HG03135 (cell line): Measurements from ENCODE around the gene KATNAL1.

Experiments used
- ATAC-seq: cut with Tn5 transposase; IDR thresholded peaks from one replicate; pipeline ENCODE4 v1.9.1; 2021; ENCODE audit warnings: mild to moderate bottlenecking, moderate library complexity; ENCODE audit not compliant: unreplicated experiment

Gene KATNAL1

DNA sequence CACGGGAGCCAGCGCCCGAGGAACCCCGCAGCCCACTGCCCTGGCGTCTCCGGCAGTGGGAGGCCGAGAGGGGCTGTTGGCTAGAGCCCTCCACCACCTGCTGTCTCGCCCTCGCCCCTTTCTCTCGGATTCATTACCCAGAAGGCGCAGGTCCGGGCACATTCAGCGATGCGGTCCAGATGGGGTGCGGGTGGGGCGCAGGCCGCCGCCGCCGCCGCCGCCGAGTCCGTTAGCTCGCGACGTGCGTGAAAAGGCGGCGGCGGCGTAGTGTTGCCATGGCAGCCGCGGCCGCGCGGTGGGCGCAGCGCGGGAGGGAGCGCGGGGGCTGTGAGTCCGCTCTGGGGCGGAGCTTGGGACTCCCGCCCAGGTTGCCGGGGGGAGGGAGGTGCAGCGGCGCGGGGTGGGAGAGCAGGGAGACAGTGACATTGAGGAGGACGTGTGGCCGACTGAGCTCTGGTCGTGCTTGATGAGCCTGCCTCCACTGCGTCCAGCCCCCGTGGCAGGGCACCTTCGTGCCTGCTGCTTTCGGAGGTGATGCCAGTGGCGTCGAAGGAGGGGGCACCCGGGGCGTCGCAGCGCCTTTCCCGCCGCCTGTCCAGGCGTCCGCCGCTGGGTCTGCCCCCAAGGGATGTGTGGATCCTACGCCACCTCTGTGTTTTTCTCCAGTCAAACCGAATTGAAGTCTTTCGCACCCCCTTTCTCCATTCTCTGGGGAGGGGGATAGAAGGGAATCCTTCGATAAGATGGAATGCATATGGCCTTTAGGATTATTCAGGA, at the start of gene KATNAL1:
Gene KATNAL1 (minus strand): TSS at position 358 of the 777 bp plus-strand sequence. CDS start 23,774 bp downstream, outside the sequence.
- ATAC-seq = peak; percentile 59

DNA sequence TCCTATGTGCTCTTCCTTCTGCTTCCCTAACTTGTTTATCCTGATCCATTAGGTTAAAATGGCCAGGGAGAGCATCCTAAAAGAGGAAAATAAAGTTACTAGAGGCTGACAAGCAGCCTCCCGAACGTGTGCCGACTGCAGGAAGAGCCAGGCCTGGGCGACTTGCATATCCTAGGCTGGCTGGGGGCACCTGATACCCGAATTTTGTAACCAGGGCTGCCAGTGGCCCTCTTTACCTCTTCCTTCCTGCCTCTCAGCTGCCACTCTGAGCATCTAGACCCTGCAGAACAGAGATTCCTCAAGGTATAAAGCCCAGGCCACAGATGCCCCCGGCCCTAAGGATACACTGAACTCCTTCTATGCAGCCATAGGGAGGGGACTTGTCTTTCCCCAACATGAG, 48.5 kb upstream of the KATNAL1 start:
- ATAC-seq = no peak

DNA sequence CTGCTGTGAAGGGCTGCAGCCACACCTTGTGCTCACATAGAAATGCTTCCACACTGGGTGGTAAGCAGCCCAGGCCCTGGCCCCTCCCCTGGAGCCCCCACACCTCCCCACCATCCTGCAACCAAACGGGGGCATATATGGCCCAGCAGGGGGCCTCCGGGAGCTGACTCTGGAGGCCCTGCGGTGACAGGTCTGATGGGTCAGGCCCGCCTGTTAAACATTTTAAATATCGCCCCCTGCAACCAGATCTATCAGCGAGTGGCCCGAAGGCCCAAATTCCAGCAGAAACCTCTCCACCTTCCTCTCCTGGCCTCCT, 48.0 kb upstream of the KATNAL1 start:
- ATAC-seq = no peak

DNA sequence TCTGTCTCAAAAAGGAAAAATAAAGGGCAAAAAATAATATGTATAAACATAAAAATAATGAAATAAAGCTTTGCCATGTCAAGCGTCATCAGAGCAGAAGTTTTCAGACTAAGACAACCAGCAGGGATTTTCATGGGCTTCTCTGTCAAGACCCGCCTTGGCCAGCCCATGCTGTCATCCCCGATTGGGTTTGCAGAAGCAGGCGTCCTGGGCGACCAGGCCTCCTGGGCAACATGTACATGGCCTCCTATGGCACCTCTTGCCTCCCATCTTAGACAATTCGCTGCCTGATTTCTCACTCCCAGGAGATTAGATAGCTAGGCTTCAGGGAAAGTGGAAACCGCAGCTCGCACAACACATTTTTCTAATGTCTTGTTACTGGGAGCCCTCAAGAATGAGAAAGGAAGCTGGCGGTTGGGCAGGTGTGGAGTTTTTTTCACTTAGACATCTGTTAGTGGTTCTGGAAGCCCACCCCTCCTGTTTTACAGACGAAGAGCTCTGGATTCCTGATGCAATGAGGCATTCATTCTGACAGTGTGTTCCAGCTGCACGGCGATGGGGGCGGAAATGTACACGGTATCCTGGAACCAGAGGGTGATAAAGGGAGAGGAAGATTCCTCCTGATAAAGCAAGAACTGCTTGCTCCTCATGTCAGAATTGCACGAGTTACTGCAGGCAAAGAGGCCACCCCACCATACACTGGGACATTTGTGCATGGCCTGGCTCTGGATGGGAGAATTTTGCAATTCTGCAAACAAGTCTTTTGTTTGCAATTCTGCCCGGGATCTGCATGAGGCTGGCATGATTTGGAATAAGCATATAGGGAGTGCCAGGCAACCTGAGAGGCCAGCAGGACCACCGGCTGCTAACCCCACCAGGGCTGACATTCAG, 47.4 kb upstream of the KATNAL1 start:
- no peak for ATAC-seq

DNA sequence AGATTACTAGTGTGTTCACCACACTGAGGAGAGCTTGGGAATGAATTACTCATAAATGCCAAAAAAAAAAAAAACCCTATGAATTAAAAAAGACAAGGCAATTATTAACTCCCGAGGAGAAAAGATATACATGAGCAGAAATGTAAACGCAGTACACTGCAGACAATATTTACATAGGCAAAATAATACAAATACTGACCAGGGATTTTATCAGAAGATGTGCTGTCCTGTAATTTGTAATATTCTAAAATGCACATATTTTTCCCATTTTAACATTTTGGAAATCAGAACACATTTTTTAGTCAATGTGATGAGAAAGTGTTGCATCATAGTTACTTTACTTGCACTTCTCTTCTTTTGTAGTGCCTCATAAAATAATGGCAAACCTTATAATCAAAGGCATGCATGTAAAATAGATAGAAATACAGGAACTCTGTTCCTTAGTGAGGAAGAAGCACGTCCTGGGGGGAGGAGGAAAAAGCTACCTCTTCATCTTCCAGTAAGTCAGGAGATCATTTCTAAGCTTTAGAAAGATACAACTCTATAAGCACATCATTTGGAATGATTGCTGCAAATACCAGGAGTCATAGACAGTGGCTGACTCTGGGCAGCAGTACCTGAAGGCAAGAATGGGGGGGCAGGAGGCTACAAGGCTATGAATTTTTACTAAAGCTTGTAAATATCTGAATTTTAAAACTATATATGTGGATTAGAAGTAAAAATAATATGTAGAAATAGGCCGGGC, 46.3 kb upstream of the KATNAL1 start:
- no peak for ATAC-seq

DNA sequence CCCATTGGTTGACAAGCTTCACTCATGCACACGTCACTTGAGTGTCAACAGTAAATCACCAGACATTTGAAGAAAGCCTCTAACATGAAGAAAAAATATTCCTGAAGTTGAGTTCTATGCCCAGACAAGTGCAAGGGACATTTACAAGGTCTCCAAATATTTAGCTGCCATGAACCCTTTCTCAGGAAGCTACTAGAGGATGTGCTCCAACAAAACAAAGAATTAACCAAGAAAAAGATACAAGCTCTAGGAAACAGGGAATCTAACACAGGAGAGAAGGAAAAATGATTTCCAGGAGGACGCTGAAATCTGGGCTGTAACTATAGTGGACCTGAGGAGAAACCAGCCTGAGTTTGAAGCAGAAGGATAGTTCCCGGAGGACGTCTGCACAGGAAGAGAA, 45.7 kb upstream of the KATNAL1 start:
- no peak for ATAC-seq

DNA sequence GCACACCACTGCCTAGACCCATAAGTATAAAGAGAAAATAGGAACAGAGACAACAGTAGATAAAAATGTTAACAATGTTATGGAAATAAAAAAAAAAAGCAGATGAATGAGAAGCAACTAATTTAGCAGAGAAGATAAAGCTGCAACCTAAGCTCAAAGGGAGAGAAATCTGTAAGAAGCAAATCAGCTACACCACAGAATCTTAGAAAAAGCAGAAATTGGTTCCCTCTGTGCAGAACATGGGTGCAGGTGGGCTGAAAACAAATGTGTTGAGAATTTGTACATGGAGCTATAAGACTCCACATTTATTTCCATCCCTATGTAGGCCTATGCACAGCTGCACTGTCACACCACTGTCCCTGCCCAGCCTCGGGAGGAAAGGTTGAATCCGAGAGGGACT, 44.8 kb upstream of the KATNAL1 start:
- ATAC-seq = no peak

DNA sequence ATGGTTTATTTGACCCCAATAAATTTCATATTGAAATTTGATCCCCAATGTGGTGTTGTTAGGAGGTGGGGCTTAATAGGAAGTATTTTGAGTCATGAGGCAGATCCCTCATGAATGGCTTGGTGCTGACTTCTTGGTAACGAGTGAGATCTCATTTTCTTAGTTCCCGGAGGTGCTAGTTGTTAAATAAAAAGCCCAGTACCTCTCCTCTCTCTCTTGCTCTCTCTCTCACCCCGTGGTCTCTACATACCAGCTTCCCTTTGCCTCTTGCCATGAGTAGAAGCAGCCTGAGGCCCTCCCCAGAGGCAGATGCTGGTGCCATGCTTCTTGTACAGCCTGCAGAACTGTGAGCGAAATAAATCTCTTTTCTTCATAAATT, 39.4 kb upstream of the KATNAL1 start:
- ATAC-seq = peak; percentile 17

DNA sequence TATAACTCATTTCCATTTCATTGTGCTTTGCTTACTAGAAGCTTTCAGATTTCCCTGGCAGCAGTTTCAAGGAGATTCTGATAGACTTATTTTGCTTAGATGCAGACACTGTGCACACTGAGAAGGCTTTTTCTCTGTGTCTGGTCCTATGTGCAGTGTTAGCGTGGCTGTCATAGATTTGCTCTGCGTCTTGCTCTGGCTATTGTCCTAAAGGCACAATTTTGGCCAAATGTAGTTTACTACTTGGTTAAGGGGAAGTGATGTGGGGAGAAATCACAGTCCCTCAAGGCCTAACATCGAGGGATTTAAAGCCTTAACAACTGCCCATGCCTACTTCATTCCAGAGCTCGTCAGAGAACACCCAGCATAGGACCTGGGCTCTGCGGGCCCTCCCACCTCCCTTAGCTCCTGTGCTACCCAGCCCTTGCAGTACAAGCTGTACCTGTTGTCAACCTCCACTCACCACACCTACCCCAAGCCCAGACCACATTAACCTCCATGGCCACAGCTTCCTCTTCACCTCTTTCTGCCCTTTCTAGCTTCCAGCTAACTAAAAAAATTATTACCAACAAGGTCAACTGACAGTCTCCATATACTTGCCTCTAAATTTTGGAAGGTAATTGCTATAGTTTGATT, 38.9 kb upstream of the KATNAL1 start:
- peak; percentile 70 for ATAC-seq

DNA sequence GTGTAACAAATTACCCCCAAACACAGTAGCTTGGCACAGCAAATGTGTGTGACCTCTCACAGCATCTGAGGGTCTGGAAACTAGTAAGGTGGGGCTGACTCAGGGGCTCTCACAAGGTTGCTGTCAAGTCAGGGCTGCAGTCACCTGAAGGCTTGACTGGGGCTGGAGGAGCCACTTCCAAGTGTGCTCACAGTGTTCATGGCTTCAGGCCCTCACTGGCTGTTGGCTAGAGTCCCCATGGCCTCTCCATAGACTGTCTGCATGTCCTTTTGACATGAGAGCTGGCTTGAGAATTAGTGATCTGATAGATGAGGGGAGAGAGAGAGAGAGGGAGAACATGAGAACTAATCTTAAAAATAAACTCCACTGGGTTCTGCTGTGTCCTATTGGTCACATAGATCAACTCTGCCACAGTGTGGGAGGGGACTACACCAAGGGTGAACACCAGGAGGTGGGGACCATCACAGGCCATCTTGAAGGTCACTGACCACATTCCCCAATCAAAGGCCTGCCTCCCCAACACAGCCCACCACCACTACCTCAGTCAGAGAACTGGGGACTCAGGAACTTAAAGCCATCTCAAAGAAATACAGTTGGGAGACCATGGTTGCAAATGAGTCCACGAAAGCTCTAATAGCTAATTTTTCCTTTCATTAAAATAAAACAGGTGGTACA, 38.2 kb upstream of the KATNAL1 start:
- no peak for ATAC-seq

DNA sequence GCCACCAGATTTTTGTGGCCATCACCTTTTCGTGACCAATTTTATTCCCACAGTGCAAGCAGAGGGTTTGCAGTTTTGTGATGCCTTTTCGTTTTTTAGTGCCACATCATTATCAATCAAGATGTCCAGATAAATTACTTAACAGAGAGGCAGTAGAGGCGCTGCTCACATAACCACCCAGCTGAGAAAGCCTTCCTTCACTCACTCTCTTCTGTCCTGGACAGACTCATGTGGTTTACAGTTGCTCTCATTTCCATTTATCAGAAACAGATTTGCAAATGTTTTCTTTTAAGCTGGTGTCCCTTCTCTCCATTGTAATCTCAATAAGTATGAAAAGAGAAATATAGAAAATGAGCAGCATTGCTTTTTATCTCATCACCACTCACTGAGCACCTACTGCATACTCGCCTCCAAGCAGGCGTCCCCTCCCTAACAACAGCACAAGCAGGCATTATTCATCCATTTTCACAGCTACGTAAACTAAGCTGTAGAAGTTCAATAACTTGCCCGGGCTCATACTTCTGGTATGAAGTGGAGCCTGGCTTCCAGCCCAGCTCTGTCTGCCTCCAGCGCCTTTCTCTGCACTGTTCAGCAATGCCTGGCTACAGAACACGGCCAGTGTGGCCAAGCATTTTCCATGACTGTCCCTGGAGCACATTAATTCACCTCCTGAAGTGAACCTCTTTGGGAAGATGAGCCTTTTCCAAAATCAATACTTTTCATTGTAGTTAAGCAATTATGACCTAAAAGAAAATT, 34.6 kb upstream of the KATNAL1 start:
- ATAC-seq = no peak

DNA sequence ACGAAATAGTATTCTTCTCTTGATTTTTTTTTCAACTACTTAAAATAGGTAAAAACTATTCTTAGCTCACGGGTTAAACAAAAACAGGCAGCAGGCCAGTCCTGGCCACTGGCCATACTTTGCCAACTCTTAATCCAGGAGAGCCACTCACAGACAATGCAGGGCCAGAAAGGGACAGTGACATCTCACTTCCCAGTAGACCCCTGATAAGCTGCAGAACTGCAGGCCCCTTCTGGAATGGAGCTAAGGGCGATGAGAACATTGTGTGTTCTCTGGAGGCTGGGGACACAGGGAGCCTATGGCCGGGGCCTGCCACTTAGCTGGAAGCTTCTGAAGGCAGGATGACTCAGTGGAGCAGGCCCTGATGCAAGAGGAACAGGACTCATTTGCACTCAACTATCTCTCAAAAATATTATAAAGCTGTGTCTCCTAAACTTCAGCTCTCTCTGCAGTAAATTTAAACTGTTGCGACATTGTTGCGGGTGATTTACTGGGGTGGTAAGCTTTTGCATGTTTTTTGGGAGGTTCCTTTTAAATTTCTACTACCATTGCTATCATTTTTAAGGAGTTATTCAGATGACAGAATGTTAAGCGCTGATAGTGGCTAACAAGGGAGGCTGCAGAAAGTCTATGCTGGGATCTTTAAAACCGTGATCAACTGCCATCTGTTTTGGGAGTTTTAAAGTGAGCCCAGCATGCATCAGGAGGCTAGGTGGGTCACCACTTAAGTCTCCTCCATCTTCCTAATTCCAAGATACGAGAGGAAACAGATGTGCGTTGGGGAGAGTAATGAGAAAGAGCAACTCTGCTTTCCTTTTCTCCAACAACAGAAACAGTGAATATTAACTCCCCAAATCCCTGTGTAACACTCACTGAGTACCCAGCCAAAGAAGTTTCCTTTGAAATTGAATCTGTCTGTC, 33.2 kb upstream of the KATNAL1 start:
- ATAC-seq = no peak

DNA sequence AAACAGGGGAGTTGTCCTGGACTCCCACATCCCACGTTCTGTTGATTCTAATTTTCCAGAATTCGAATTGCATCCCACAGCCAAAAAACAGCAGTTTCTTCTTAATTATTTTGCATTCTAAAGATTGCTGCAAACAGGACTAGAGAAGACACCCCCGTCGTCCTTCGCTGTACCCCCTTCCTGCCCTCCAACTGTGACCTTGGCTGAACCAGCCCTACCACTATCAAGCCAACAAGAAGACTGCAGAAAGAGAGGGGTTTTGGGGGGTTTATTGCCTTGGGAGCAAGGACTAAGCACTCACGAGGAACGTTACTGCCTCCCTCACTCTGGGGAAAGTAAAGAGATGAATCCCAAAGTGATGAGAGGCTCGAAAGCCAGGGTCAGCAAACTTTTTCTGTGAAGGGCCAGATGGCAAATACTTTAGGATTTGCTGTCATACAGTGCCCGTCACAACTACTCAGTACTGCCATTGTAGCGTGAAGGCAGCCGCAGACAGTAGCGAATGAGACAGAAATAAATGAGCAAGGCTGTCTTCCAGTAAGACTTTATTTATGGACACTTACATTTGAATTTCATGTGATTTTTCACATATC, 32.5 kb upstream of the KATNAL1 start:
- no peak for ATAC-seq

DNA sequence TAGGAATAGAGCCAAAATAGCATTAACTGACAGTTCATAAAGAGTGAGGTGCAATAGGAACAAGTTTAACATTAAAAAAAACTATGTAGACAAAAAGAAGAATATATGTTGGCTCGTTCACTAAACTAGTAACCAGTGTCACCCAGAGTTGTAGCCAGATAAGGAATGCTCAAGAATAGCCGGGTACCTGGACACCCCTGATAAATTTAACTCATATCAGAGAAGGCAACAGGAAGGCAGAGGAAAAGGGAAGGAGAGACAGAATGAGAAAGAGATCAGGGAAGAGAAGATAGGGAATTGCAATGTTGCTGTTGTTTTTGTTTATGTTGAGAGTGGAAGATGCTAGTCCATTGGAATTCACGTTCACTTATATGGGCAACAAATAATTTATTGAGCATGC, 31.6 kb upstream of the KATNAL1 start:
- ATAC-seq = no peak

DNA sequence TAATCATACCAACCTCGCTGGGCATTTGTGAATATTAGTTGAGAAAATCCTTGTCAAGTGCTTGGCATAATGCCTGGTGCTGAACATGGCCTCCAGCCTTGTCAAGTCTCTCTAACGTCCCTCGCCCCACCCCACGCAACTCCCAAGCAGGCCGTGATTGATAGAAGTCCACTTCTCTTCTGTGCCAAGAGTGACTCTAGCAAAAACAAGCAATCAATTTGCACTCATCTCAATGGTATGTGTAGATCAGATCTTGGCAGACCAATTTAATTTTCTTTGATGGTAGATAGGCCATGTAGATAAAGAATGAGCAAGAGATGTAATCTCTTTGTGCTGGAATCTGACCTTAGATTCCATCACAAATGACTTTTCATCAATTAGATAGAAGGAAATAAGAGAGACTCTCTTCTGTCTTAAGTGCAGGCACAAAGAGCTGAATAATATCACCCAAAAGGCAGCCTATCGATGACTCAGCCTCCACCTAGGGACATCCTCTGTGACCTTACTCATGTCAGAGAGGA, 31.0 kb upstream of the KATNAL1 start:
- no peak for ATAC-seq

DNA sequence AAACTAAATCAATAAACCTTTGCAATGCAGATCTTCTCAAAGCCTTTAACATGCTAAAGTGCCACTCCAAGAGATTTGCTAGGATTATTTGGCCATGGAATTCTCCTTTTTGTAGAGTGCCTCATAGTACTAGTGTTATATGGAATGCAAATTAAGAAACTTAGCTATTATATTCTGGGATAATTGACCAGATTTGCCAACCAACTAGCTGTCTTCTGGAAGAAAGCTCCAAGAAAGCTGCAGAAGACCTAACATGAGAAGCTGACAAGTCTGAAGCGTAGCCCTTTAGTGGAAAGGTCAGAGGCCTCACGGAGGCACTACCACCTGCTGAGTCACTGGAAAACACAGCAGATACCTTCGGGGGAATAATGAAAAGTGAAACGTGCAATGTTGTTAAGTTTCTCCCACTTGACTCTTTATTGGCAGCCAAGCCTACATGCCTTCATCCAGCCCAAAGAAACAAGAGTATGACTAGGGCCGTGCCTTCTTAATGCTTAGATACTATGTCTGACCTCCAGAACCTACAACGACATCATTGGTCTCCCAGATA, 29.8 kb upstream of the KATNAL1 start:
- ATAC-seq = no peak

DNA sequence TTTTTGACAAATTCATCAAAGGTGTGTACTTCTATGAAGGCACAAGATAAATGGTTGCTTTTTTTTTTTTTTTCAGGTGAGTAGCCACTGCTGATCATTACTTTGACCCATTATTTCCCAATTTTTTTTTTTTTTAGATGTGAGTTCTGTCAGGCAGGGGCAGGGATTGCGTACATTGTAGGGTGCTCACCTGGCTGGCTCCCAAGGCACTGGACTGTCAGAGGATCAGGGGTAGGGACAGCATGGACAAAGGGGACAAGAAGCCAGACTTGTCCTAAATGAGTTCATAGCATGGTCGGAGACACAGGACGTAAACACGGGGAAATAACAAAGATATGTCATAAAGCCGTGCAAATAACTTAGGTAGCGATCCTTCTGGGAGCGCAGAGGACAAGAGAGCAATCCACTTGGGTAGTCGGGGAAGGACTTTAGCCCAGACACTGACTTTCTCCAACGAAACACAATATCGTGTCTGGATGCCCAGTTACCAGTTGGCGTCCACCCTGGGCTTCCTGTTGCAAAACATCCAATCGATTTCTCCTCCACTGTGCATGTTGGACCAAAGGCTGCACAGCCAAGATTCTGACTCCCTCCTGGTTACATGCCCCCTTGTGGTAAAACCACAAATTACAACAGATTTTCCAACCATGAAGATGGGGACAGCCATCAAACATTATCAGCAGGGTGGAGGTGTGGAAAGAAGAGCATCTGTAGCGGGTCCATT, 27.5 kb upstream of the KATNAL1 start:
- ATAC-seq = no peak
